Upper lobe of right lung (tissue), 1 donor: ENCODE data around the gene FOXD4L4. TPM values are rescaled to one million over a fixed set of nuclear protein-coding genes. Genes with fewer than 3 reads are reported as not detected.
"Not testable (repeated sequence)": the region's sequence is repeated elsewhere in the genome, so short reads cannot be mapped to it uniquely, and the experiment has no call there.

ENCODE experiments used
- ATAC-seq: fragments of 200-7000 bp; cut with Tn5 transposase; one replicate; pipeline ENCODE4 v1.9.1; 2020; ENCODE audit warnings: mild to moderate bottlenecking, moderate library complexity
- DNase-seq: peaks from one replicate; pipeline ENCODE4 v3.0.0-alpha.2; 2020
- H3K27ac ChIP-seq: fragments of 200-600 bp; one replicate; pipeline ENCODE4 v1.8.0; 2022
- H3K27me3 ChIP-seq: fragments of 200-600 bp; one replicate; pipeline ENCODE4 v1.8.0; 2022; ENCODE audit warnings: mild to moderate bottlenecking
- H3K36me3 ChIP-seq: fragments of 200-600 bp; one replicate; pipeline ENCODE4 v1.8.0; 2022
- H3K4me1 ChIP-seq: fragments of 200-600 bp; one replicate; pipeline ENCODE4 v1.8.0; 2022
- H3K4me3 ChIP-seq: fragments of 200-600 bp; one replicate; pipeline ENCODE4 v1.8.0; 2022; ENCODE audit warnings: mild to moderate bottlenecking
- H3K9me3 ChIP-seq: fragments of 200-600 bp; one replicate; pipeline ENCODE4 v1.8.0; 2022
- intact Hi-C: fragments of 100-400 bp; cut with DNase I; formaldehyde crosslinking; loops from one replicate; pipeline ENCODE4 v1.11.0; 2022
- long read RNA-seq: library from polyadenylated mRNA; unstranded; transcript quantifications from one replicate; pipeline ENCODE4 v2.0.0, GENCODE V29; 2021
- total RNA-seq: library from RNA; stranded (reverse); fragmentation: NEBNext Ultra II Directional; extraction: Animal tissue kit (Norgen Biotek cat#: 25700); gene quantifications from one replicate; pipeline ENCODE4 v1.2.1, GENCODE V29; 2021
- donor health status: DM: no; HTN: yes; CAD: no; lungs with severe emphysema.

Gene FOXD4L4
- 0.23 TPM for total RNA-seq
- long read RNA-seq, result 0 reads

DNA sequence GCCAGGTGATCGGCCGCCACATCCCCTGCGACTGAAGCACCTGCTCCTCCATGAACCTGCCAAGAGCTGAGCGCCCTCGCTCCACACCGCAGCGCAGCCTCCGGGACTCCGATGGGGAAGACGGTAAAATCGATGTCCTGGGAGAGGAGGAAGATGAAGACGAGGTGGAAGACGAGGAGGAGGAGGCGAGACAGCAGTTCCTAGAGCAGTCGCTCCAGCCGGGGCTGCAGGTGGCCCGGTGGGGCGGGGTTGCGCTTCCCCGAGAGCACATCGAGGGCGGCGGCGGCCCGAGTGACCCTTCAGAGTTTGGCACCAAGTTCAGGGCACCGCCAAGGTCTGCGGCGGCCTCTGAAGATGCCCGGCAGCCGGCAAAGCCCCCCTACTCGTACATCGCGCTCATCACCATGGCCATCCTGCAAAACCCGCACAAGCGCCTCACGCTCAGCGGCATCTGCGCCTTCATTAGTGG lies at the start of gene FOXD4L4:
TSS of gene FOXD4L4 (plus strand) at position 51 of the 469 bp plus-strand sequence. CDS start at position 51, 0 bp downstream.
- H3K9me3 ChIP-seq, H3K27me3 ChIP-seq, H3K4me3 ChIP-seq, H3K27ac ChIP-seq, ATAC-seq, intact Hi-C loops, H3K4me1 ChIP-seq, H3K36me3 ChIP-seq: not testable (repeated sequence)
- peak; percentile 60 for DNase-seq

DNA sequence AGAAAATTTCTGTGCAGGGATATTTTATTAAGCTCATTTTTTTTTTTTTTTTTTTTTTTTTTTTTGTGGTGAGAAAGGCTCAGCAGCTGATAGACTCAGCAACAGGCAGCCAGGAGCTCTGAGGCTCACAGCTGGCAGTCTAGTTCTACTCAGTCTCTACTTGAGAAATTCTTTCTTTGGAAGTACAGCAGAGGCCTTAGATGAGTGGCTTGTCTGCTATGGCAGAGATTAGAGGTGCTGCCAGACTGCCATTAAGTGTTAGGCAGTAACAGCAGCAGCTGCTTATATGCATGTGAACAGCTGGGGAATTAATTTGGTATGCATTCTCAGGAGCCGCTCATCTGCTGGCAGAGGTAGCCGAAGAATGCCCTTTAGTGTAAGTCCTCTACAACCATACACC lies 33.4 kb upstream of the FOXD4L4 start:
- H3K9me3 ChIP-seq, H3K27me3 ChIP-seq, H3K27ac ChIP-seq, H3K36me3 ChIP-seq, H3K4me1 ChIP-seq, H3K4me3 ChIP-seq, ATAC-seq, DNase-seq, intact Hi-C loops: not testable (repeated sequence)

DNA sequence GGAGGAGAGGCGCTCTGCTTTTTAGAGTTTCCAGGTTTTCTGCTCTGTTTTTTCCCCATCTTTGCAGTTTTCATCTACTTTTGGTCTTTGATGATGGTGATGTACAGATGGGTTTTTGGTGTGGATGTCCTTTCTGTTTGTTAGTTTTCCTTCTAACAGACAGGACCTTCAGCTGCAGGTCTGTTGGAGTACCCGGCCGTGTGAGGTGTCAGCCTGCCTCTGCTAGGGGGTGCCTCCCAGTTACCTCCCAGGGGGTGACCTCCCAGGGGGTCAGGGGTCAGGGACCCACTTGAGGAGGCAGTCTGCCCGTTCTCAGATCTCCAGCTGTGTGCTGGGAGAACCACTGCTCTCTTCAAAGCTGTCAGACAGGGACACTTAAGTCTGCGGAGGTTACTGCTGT lies 22.5 kb upstream of the FOXD4L4 start:
- H3K9me3 ChIP-seq, intact Hi-C loops, ATAC-seq, H3K27me3 ChIP-seq, H3K27ac ChIP-seq, H3K4me3 ChIP-seq, H3K36me3 ChIP-seq, H3K4me1 ChIP-seq, DNase-seq: not testable (repeated sequence)

DNA sequence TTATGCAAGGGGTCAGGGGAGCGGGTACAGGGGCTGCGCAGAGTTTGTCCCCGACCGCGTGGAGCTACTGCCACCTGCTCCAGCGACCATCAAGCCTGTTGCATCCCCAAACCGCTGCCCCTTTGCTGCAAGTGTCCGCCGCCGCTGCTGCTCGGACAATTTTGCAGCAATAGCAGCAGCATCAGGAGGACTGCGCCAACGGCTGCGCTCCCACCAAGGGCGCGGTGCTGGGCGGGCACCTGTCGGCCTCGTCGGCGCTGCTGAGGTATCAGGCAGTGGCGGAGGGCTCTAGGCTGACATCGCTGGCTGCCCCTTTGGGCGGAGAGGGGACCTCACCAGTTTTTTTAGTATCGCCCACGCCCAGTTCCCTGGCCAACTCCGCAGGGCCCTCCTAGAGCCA lies 1.2 kb downstream of the FOXD4L4 start:
- DNase-seq, H3K9me3 ChIP-seq, intact Hi-C loops, H3K27me3 ChIP-seq, H3K36me3 ChIP-seq, H3K4me1 ChIP-seq, H3K27ac ChIP-seq, H3K4me3 ChIP-seq, ATAC-seq: not testable (repeated sequence)

Other genes starting within 250 kb of the FOXD4L4 start
- gene ZNG1E, start 61.2 kb upstream of the FOXD4L4 start, total RNA-seq, result 46.1 TPM